Superior temporal gyrus (tissue), 1 donor: ENCODE data around the gene TNF.
"Not testable (repeated sequence)": the region's sequence is repeated elsewhere in the genome, so short reads cannot be mapped to it uniquely, and the experiment has no call there.

ENCODE experiments used
- DNase-seq: peaks from one replicate; pipeline ENCODE4 v3.0.0-alpha.2; 2016; ENCODE audit errors: extremely low spot score

Gene TNF

DNA sequence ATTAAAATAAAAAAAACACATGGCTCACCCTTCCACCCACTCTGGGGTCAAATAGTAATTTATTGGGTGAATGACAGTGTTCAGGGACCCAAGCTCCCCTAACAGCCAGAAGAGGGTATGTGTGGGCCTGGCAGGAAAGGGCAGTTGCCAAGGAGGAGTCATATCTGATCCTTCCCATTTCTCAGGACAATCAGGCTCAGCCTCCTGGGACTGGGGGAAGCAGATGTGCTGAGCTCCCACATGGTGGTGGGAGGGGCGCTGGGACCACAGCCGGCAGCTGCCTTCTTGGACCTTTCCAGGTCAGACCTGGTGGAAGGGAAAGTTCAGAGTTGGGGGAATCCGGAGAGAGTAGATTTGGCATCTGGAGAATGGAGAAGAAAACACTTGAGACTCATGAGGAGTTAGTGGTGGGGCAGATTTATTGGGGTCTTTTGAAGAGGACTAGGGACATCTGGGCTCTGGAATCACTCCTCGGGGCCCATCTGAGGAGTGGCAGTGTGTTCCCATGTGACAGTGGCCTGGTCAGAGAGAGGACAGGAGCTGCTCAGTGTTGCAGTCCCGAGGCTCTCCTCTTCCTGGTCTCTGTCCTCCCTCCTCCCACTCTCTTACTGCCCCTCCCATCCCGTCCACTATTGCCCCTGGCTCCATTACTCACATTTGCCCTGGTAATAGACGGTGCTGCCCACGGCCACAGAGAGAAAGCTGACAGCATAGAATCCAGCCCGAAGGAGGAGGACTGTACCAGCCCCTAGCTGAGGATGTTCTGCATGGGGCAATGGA is 13.7 kb downstream of the TNF start:
- no peak for DNase-seq

DNA sequence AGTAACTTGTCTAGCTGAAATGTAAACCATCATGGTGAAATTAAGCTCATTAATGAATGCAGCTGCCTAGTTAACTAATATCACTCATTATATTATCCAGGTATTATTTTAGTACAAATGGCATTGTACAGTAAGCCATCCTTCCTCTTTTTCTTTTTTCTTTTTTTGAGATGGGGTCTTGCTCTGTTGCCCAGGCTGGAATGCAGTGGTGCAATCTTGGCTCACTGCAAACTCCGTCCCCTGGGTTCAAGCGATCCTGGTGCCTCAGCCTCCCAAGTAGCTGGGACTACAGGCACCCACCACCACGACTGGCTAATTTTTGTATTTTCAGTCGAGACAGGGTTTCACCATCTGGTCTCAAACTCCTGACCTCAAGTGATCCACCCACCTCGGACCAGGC is 15.3 kb downstream of the TNF start:
- DNase-seq: not testable (repeated sequence)

- DNase-seq: no peak
Observed at GRCh38 chr6:31592396-31592771, 17.0 kb downstream of the TNF start.

- no peak for DNase-seq
Observed at GRCh38 chr6:31597006-31597405, 21.6 kb downstream of the TNF start.

GRCh38 chr6:31607317-31607716 is 32.0 kb downstream of the TNF start:
- DNase-seq: no peak

- no peak for DNase-seq
Observed at GRCh38 chr6:31609519-31610406, 34.4 kb downstream of the TNF start.

GRCh38 chr6:31610968-31611367 is 35.6 kb downstream of the TNF start:
- no peak for DNase-seq

DNA sequence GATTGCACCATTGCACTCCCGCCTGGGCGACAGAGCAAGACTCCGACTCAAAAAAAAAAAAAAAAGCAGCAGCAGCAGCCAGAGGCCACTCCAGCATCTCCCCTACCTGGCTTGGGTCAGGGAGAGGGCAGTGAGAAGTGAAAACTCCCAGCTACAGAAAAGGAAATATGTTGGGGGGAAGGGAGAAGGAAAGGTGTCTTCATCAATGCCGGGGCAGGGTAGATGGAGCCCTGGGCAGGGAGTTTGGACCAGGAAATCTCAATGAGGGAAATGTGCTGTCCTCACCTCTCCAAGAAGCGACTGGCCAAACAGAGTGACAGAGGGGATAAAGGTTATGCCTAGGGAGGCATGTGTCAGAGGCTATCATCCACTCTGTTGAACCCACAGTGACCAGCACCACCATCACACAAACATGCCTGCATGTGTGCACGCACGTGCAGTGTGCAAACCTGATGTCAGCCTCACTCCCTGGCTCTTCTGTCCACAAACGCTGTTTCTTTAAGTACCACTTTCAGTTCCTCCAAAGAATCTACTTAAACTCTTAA is 38.8 kb downstream of the TNF start:
- DNase-seq: no peak

GRCh38 chr6:31614684-31615578 is 39.6 kb downstream of the TNF start, which contains the start of gene AIF1:
AIF1 (plus strand) TSS chr6:31615234; CDS start chr6:31615330, 96 bp downstream.
- DNase-seq: no peak

DNA sequence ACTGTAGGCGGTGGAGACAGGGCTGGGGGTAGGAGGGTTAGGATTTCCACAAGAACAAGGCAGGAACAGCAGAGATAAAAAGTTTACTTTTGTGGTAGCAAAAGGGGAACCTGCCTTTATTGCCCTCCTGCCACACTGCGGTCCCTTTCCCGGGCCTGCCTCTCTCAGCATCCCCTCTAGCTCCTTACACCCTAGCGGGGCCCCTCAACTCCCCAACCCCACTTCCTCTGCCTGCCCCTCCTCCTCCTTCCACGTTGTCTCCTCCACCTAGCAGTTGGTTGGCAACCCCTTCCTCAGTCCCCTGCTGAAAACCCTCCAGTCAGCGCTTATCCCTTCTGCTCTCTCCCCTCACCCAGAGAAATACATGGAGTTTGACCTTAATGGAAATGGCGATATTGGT is 40.4 kb downstream of the TNF start:
- DNase-seq: no peak

GRCh38 chr6:31617010-31617409 is 41.6 kb downstream of the TNF start:
- DNase-seq: no peak

DNA sequence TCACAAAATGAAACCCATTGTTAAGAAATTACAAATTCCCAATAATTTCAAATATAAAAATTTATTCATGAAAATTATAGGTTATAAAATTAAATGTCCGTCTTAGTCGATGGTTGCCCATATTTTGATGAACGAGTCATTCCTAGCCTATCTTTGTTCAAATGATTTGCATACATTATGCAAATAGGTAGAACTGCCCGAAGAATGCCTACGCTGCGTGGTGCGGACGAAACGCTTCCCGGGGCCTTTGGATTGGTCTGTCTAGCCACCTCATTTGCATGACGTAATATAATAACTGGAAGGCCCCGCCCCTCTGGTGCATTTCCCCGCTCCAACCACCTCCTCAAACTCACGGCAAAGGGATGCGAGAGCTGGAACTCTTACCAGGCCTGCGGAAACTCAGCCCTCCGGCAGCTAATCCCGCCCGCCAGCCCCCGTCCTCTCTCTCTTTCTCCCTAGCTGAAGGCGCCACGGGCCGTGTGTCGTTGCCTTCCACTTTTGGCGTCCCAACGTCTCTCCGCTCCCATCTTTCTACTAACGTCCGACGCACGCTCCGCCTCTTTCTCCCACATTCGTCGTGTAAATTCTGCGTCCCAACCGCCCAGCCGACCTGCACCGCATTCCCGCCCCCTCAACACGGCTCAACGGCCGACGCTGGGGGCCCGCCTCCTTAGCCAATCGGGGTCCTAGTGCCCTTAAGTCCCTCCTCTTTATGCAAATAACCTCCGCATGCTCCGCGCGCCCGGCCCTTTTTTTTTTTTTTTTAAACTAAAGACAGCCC is 44.6 kb downstream of the TNF start:
- peak; percentile 98 for DNase-seq

GRCh38 chr6:31620586-31621319 is 45.4 kb downstream of the TNF start, which contains the start of gene PRRC2A:
PRRC2A (plus strand) TSS chr6:31620715; CDS start chr6:31622790, 2,075 bp downstream.
- peak; percentile 63 for DNase-seq

- DNase-seq: peak; percentile 42
Observed at GRCh38 chr6:31621320-31621939, 46.1 kb downstream of the TNF start.

GRCh38 chr6:31621991-31622390 is 46.6 kb downstream of the TNF start:
- no peak for DNase-seq

GRCh38 chr6:31622684-31623091 is 47.3 kb downstream of the TNF start:
- DNase-seq: no peak

- DNase-seq: no peak
Observed at GRCh38 chr6:31624070-31624469, 48.7 kb downstream of the TNF start.

DNA sequence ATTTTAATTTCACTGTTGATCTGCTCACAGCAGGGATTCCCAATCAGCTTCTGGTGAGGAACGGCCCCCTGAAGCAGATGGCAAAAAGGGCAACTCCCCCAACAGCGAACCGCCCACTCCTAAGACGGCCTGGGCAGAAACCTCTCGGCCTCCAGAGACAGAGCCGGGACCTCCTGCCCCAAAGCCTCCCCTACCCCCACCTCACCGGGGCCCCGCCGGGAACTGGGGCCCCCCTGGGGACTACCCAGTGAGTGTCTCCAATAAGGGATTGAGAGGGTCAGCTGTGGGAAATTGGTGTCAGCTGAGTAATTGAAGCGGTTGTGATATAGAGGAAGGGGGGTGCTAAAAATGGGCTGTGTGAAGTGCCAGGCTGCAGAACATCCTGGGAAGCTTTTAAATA is 51.6 kb downstream of the TNF start:
- no peak for DNase-seq

DNA sequence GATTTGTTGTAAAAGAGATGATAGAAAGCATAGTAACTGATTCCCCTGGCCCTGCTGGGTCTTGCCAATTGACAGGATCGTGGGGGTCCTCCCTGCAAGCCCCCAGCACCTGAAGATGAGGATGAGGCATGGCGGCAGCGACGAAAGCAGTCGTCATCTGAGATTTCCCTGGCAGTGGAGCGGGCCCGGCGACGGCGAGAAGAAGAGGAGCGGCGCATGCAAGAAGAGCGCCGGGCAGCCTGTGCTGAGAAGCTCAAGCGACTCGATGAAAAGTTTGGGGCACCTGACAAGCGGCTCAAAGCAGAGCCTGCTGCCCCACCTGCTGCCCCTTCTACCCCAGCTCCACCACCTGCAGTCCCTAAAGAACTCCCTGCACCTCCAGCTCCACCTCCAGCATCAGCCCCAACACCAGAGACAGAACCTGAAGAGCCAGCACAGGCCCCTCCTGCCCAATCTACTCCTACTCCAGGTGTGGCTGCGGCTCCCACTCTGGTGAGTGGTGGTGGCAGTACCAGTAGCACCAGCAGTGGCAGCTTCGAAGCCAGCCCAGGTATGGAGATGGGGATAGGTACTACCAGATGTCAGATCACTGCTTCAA is 52.4 kb downstream of the TNF start:
- no peak for DNase-seq
